NCI-H2107 (cell line): ENCODE measurements around the gene ZNF256.

Experiments used
- DNase-seq: peaks from one replicate; lab custom pipeline; 2025; lab: John Stamatoyannopoulos, UW

The ZNF256 gene

GRCh38 chr19:57947419-57948134 is at the start of gene ZNF256:
Gene ZNF256, minus strand, starts transcription at chr19:57947706. Its CDS starts 232 bp downstream, at chr19:57947474.
- peak; percentile 74 for DNase-seq

- DNase-seq = no peak
Observed at GRCh38 chr19:57992841-57993240, 45.3 kb upstream of the ZNF256 start.

DNA sequence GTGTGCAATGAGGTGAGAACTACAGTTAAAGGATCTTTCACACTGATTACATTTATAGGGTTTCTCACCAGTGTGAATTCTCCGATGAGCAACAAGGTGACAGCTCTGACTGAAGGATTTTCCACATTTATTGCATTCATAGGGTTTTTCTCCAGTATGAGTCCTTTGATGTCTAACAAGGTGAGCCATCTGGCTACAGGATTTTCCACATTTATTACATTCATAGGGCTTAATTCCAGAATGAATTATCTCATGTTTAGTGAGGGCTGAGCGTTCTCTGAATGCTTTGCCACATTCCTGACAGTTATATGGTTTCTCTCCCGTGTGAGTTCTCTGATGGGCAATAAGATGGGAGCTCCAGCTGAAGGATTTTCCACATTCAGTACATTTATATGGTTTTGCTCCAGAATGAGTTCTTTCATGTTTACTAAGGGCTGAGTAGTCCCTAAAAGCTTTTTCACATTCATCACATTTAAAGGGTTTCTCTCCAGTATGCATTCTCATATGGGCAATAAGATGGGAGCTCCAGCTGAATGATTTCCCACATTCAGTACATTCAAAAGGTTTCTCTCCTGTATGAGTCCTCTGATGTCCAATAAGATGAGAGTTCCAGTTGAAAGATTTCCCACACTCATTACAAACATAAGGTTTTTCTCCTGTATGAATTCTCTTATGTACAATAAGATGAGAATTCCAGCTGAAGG is 31.2 kb upstream of the ZNF256 start:
- no peak for DNase-seq

- DNase-seq = no peak
Observed at GRCh38 chr19:57974434-57974833, 26.9 kb upstream of the ZNF256 start, which contains the start of gene C19orf18. Gene C19orf18, minus strand, starts transcription at chr19:57974534. Its CDS starts 102 bp downstream, at chr19:57974432.

DNA sequence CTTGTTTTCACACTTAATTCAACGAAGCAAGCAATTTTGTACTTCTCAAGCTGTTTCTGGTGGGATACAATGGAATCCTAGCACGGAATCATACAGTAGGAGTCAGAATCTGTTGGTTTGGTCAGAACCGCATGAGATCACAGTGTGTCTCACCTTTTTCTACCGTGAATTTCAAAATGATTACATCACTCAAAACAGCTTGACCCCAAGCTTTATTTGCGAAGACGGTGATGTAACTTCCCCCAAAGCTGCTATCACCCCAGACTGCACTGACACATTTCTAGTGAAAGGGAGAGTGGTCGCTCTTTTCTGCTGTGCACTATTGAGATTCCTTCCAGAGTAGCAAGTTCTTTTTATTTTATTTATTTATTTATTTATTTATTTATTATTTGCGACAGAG is 17.3 kb upstream of the ZNF256 start:
- DNase-seq = no peak

- no peak for DNase-seq
Observed at GRCh38 chr19:57961785-57962184, 14.3 kb upstream of the ZNF256 start.

- DNase-seq = no peak
Observed at GRCh38 chr19:57954996-57955395, 7.5 kb upstream of the ZNF256 start.

GRCh38 chr19:57949702-57950101 is 2.2 kb upstream of the ZNF256 start:
- no peak for DNase-seq

DNA sequence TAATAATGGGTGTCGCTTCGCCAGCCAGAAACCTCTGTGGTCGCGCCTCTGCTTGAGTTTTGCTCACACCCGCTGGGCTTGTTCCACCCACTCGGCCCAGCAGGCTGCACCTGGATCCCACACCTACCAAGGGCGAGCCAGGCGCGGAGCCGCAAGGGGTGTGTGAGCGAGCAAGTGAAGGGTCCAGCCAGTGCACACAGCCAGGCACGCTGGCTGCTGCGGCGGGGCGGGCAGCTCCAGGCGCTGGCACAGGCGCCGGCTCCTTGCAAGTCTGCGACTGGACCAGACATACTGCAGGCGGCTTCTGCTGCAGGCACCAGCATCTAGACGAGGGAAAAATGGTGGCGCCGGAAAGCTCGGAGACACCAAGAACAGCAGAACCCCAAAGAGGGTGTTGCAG is 1.8 kb upstream of the ZNF256 start:
- DNase-seq = no peak

- DNase-seq = no peak
Observed at GRCh38 chr19:57947088-57947418, 453 bp downstream of the ZNF256 start.

DNA sequence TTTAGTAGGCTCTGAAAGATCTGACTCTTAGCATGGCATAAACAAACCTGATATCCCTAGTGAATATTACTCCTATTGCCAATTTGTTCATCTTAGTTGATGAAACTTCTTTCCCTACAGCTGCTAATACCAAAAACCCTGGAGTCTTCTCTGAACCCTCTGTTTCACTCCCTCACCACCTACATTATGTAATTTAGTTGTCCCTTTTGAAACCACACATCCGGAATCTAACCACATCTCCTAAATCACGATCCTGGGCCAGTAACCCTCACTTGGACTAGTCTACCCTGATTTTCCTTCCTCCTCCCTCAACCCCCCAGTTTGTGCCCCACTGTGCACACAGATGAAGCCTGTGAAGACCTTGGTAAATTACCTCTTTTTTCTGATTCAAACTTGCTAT is 1.2 kb downstream of the ZNF256 start:
- DNase-seq = no peak

GRCh38 chr19:57941593-57941992 is 5.9 kb downstream of the ZNF256 start:
- no peak for DNase-seq

- DNase-seq = no peak
Observed at GRCh38 chr19:57935731-57936130, 11.8 kb downstream of the ZNF256 start.

DNA sequence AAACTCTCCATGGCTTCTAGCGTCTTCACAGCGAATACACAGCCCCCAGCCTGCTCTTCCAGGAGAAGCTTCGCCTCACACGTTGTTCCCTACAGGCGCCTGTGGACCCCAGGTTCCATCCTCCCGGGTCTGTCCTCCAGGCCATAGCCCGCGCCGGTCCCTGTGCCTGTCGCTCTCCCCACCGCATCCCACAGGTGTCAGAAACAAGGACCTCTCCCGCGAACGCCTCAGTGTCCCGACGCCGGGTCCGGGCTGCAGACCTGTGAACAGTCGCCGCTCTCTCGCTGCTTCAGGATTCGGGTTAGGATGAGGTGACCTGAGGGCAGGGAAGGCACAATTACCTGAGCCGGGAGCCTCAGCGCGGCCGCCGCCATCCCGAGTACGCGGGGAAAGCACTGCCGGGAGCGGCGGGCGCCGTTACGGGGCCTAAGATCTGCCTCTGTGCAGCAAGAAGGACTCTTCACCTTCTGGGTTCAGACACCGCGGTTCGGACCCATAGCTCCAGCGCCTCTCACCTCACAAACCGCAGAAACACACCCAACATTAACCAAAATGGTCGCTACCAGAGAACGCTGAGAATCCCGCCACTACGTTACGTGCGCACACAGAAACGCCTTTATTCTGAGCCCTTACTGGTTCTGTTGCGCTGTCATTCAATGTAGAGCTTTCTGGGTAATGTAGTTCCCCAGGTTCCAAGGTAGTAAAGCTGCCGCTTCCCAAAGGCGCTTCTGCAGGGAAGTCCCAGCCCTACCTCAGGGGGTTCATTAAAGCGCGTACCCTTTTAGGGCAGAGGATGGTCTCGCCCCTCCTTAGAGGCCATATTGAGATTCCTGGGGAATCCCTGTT is 12.5 kb downstream of the ZNF256 start, which contains the start of gene ZNF418:
Gene ZNF418 (minus strand): TSS at position 583 of the 846 bp plus-strand sequence. CDS start 1,580 bp downstream, outside the sequence.
- DNase-seq = no peak

- no peak for DNase-seq
Observed at GRCh38 chr19:57927587-57927986, 19.9 kb downstream of the ZNF256 start.

- DNase-seq = peak; percentile 71
Observed at GRCh38 chr19:57916168-57916995, 31.1 kb downstream of the ZNF256 start, which contains the start of gene ZNF417. Gene ZNF417, minus strand, starts transcription at chr19:57916592. Its CDS starts 181 bp downstream, at chr19:57916411.

- no peak for DNase-seq
Observed at GRCh38 chr19:57914531-57914930, 33.0 kb downstream of the ZNF256 start.

- no peak for DNase-seq
Observed at GRCh38 chr19:57907394-57907793, 40.1 kb downstream of the ZNF256 start.

DNA sequence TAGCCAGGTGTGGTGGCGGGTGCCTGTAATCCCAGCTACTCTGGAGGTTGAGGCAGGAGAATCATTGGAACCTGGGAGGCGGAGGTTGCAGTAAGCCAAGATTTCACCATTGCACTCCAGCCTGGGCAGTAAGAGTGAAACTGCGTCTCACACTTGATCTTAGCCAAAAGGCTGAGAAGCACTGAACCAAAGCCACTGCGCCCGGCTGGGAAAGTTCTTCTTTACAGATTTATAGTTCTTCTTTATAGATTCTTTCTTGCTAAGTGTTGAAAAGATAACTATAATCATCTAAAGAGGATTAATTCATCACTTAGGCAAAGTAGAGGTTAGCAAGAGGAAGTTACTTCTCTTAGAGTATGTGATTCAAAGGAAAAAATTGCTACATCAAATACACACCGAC is 42.2 kb downstream of the ZNF256 start:
- no peak for DNase-seq

GRCh38 chr19:57903618-57904184 is 43.8 kb downstream of the ZNF256 start:
- DNase-seq = no peak

DNA sequence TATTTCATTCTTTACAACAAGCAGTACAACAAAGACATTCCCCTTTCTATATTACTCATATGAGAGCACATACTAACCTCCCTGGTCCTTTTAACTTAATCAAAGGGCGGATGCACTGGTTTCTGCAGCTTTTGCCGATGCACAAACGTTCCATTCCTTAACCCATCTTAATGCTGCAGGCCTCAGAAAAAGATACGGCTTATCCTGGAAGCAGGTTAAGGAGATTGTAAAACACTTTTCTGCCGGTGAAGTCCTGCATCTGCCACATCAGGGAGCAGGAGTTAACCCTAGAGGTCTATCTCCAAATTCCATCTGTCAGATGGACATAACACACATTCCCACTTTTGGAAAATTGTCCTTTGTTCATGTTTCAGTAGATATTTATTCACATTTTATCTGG is 47.2 kb downstream of the ZNF256 start:
- DNase-seq = no peak
